Mesendoderm (in vitro differentiated cells): ENCODE measurements around the gene LRRIQ1. TPM values are rescaled to one million over a fixed set of nuclear protein-coding genes. Genes with fewer than 3 reads are reported as not detected.

ENCODE experiments used
- DNase-seq: peaks from one replicate; pipeline ENCODE4 v3.0.0; 2013
- H2AK5ac ChIP-seq: 2 replicates; pipeline ENCODE4 v1.6.1; 2013; ENCODE audit warnings: low read length, inconsistent platforms
- H2BK120ac ChIP-seq: 2 replicates; pipeline ENCODE4 v1.6.1; 2013; ENCODE audit warnings: low read depth, mild to moderate bottlenecking, low read length, moderate library complexity, mixed read lengths
- H2BK15ac ChIP-seq: replicated peaks from 2 replicates; pipeline ENCODE4 v1.6.1; 2013; ENCODE audit warnings: low read depth, mild to moderate bottlenecking, moderate library complexity
- H2BK5ac ChIP-seq: 2 replicates; pipeline ENCODE4 v1.6.1; 2013; ENCODE audit warnings: low read length, inconsistent platforms
- H3K18ac ChIP-seq: 2 replicates; pipeline ENCODE4 v1.6.1; 2013; ENCODE audit warnings: mild to moderate bottlenecking, low read length, mixed read lengths
- H3K23ac ChIP-seq: one replicate; pipeline ENCODE4 v1.6.1; 2013; ENCODE audit warnings: low read length
- H3K27ac ChIP-seq: 2 replicates; pipeline ENCODE4 v1.5.1; 2013; ENCODE audit warnings: low read depth, mild to moderate bottlenecking, inconsistent platforms, low read length, moderate library complexity
- H3K27me3 ChIP-seq: 2 replicates; pipeline ENCODE4 v1.6.1; 2013; ENCODE audit warnings: low read length, control low read depth, mild to moderate bottlenecking, inconsistent platforms; ENCODE audit not compliant: insufficient read depth, poor library complexity
- H3K36me3 ChIP-seq: 2 replicates; pipeline ENCODE4 v1.6.1; 2013; ENCODE audit warnings: low read length, inconsistent platforms; ENCODE audit not compliant: control insufficient read depth, insufficient read depth
- H3K4ac ChIP-seq: one replicate; pipeline ENCODE4 v1.6.1; 2013; ENCODE audit warnings: low read depth, mild to moderate bottlenecking, low read length, moderate library complexity
- H3K4me1 ChIP-seq: 2 replicates; pipeline ENCODE4 v1.6.1; 2013; ENCODE audit warnings: low read depth, low read length, inconsistent platforms; ENCODE audit not compliant: control insufficient read depth
- H3K4me2 ChIP-seq: 2 replicates; pipeline ENCODE4 v1.6.1; 2013; ENCODE audit warnings: low read length
- H3K4me3 ChIP-seq: 2 replicates; pipeline ENCODE4 v1.5.1; 2013; ENCODE audit warnings: mild to moderate bottlenecking, low read length
- H3K56ac ChIP-seq: one replicate; pipeline ENCODE4 v1.6.1; 2013; ENCODE audit warnings: low read length
- H3K79me1 ChIP-seq: 2 replicates; pipeline ENCODE4 v1.6.1; 2013; ENCODE audit warnings: low read length, inconsistent platforms
- H3K79me2 ChIP-seq: 2 replicates; pipeline ENCODE4 v1.6.1; 2013; ENCODE audit warnings: mild to moderate bottlenecking, low read length; ENCODE audit not compliant: control insufficient read depth, insufficient read depth
- H3K9ac ChIP-seq: 2 replicates; pipeline ENCODE4 v1.6.1; 2013; ENCODE audit warnings: low read length, inconsistent platforms
- H4K5ac ChIP-seq: one replicate; pipeline ENCODE4 v1.6.1; 2013; ENCODE audit warnings: low read length
- H4K8ac ChIP-seq: one replicate; pipeline ENCODE4 v1.6.1; 2013; ENCODE audit warnings: low read depth, mild to moderate bottlenecking, control low read depth, low read length, moderate library complexity
- WGBS: extraction: QIAGEN DNeasy Blood & Tissue Kit; methylation state at CpG from one replicate; pipeline ENCODE4 v1.1.7; 2013; ENCODE audit warnings: low lambda C conversion rate, missing lambda C conversion rate; ENCODE audit not compliant: insufficient coverage; ENCODE audit errors: extremely low coverage; 5-methylcytosine and 5-hydroxymethylcytosine counted together
- polyA plus RNA-seq, 2 experiments: library from polyadenylated mRNA; stranded (reverse); fragments of 200-250 nt; gene quantifications; one replicate each; pipeline ENCODE4 v1.2.3, GENCODE V29; 2013

Gene LRRIQ1
- polyA plus RNA-seq (2013, experiment 1 of 2) = 0.93 TPM
- polyA plus RNA-seq (2013, experiment 2 of 2) = 1.2 TPM

DNA sequence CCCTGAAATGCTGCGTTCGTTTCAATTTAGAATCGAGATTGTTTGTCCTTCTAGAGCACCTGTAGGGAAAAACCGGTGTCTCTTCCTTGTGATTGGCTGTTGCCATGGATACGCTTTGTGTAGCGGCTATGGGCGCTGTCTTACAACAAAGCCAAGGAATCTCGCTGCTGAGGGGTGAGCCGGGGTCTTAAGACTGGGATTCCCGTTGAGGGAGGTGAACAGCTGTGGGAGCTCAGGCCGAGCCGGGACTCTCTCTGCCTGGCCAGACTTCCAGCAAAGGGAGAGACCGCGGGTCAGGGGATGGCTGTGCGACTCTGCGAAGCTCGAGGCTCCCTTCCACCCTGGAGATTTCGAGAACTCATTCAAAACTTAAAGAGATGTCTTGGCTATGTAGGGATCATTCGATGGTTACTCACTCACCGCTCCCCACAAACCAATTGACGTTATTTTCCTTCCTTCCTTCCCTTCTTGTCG is at the start of gene LRRIQ1, which contains the start of gene TSPAN19:
Gene LRRIQ1, plus strand, starts transcription at position 118 of the 474 bp plus-strand sequence. CDS start 1,826 bp downstream, outside the sequence.
Gene TSPAN19, minus strand, starts transcription at position 44 of the 474 bp plus-strand sequence. CDS start 6,331 bp downstream, outside the sequence.
- Histone ChIP-seq H3K4me1 (no peaks in the 10 kb centered on the region), H3K9ac (peak within 1 kb of the TSS; percentile 70), H3K56ac (peak within 1 kb of the TSS; percentile 35), H3K27ac (no peak within 1 kb of the TSS), H3K36me3 (no peaks in the 10 kb centered on the region), H2BK15ac (no peak within 1 kb of the TSS), H3K4me2 (peak within 1 kb of the TSS; percentile 73), H3K4ac (no peak within 1 kb of the TSS), H2AK5ac (no peak within 1 kb of the TSS), H2BK120ac (no peak within 1 kb of the TSS), H3K23ac (no peak within 1 kb of the TSS), H2BK5ac (no peak within 1 kb of the TSS), H3K79me1 (no peaks in the 10 kb centered on the region), H3K4me3 (peak within 1 kb of the TSS; percentile 75), H4K5ac (no peak within 1 kb of the TSS), H3K79me2 (no peaks in the 10 kb centered on the region), H3K27me3 (no peaks in the 10 kb centered on the region), H4K8ac (no peak within 1 kb of the TSS), H3K18ac (no peak within 1 kb of the TSS)
- peak; percentile 98 for DNase-seq
- no CpG with 5 or more reads among the region's 22 CpGs for WGBS

DNA sequence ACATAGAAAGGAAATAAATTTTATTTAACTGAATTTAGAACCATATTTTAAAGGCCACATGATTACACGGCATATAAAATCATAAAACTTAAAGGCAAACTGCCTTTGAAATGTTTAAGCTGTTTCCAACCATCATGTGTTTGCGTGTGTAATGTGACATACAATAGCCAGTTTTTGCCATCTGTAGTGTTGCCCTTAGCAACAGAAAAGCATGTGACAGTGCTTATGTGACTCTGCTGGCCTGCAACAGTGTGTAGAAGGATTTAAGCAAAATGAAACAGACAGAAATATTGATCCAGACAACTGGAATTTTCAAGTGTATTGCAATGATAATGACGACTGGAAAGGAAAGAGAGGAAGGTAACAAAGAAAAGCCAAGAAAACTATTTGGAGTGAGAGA is 49.6 kb upstream of the LRRIQ1 start:
- Histone ChIP-seq H3K18ac (no peak overlapping the region), H3K4me3 (no peak overlapping the region), H2BK5ac (no peak overlapping the region), H3K27ac (no peak overlapping the region), H3K36me3 (no peaks in the 10 kb centered on the region), H3K4me1 (no peaks in the 10 kb centered on the region), H2BK15ac (no peak overlapping the region), H2BK120ac (no peak overlapping the region), H3K9ac (no peak overlapping the region), H4K5ac (no peak overlapping the region), H3K4me2 (no peak overlapping the region), H3K79me2 (no peaks in the 10 kb centered on the region), H3K56ac (no peak overlapping the region), H3K27me3 (no peaks in the 10 kb centered on the region), H3K4ac (no peak overlapping the region), H3K79me1 (no peaks in the 10 kb centered on the region), H4K8ac (no peak overlapping the region), H2AK5ac (no peak overlapping the region), H3K23ac (no peak overlapping the region)
- no peak for DNase-seq
- WGBS = no CpG with 5 or more reads among the region's 3 CpGs

DNA sequence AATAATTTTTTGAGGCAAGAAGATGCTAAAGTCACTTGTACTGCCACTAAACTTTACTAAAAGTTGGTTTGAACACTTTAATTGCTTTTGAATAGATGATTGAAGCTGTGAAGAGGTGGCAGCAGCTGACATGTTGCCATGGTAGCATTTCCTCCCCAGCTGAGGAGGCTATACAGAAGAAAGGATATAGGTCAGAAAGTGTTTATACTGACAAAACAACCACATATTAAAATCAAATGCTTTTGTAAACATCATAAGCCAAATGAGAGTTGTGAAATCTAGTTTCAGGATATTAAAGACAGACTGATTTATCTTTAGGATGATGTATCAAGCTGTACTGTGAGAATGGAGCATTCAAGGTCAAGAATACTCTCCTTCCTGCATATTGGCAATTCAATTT is 41.7 kb upstream of the LRRIQ1 start:
- no peak overlapping the region for H4K8ac ChIP-seq
- H3K18ac ChIP-seq = no peak overlapping the region
- no peak overlapping the region for H2BK5ac ChIP-seq
- no peak overlapping the region for H3K4ac ChIP-seq
- no peaks in the 10 kb centered on the region for H3K79me1 ChIP-seq
- no peak overlapping the region for H3K9ac ChIP-seq
- no peak overlapping the region for H2BK120ac ChIP-seq
- H2AK5ac ChIP-seq = no peak overlapping the region
- no peak overlapping the region for H3K56ac ChIP-seq
- no peak overlapping the region for H3K23ac ChIP-seq
- H3K4me2 ChIP-seq = no peak overlapping the region
- no peak for DNase-seq
- no peak overlapping the region for H3K27ac ChIP-seq
- H3K36me3 ChIP-seq = no peaks in the 10 kb centered on the region
- H3K27me3 ChIP-seq = no peaks in the 10 kb centered on the region
- H3K4me3 ChIP-seq = no peak overlapping the region
- no peak overlapping the region for H2BK15ac ChIP-seq
- H4K5ac ChIP-seq = no peak overlapping the region
- H3K4me1 ChIP-seq = no peaks in the 10 kb centered on the region
- no peaks in the 10 kb centered on the region for H3K79me2 ChIP-seq

DNA sequence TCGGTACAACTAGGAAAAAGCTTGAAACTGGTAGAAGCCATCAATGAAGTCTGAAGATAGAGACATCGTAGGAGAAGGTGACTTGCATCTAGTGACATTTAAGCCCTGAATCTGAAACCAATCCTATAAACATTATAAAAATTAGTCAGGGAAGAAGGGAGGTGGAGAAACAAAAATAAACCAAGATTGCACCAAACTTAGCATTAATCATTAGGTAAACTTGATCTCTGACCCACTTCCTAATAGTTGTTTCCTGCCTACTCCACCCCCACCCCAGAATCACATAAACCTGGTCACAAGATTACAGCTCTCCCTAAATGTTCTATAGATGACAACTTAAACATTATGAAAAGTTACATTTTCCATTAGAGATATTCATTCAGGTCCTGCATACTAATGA is 40.5 kb upstream of the LRRIQ1 start:
- Histone ChIP-seq H3K27me3 (no peaks in the 10 kb centered on the region), H3K9ac (no peak overlapping the region), H3K4me1 (no peaks in the 10 kb centered on the region), H3K56ac (no peak overlapping the region), H2BK120ac (no peak overlapping the region), H3K4ac (no peak overlapping the region), H2BK15ac (no peak overlapping the region), H3K4me3 (no peak overlapping the region), H3K4me2 (no peak overlapping the region), H3K79me2 (no peaks in the 10 kb centered on the region), H2AK5ac (no peak overlapping the region), H3K27ac (no peak overlapping the region), H4K8ac (no peak overlapping the region), H2BK5ac (no peak overlapping the region), H3K79me1 (no peaks in the 10 kb centered on the region), H4K5ac (no peak overlapping the region), H3K18ac (no peak overlapping the region), H3K36me3 (no peaks in the 10 kb centered on the region), H3K23ac (no peak overlapping the region)
- DNase-seq = no peak
- WGBS = no CpG with 5 or more reads among the region's 2 CpGs

- DNase-seq = no peak
- Histone ChIP-seq H3K4me3 (no peak overlapping the region), H3K27ac (no peak overlapping the region), H3K79me1 (no peaks in the 10 kb centered on the region), H3K79me2 (no peaks in the 10 kb centered on the region), H2BK120ac (no peak overlapping the region), H3K4me2 (no peak overlapping the region), H2AK5ac (no peak overlapping the region), H3K36me3 (no peaks in the 10 kb centered on the region), H3K27me3 (no peaks in the 10 kb centered on the region), H3K9ac (no peak overlapping the region), H3K4ac (no peak overlapping the region), H3K23ac (no peak overlapping the region), H3K56ac (no peak overlapping the region), H3K4me1 (no peaks in the 10 kb centered on the region), H3K18ac (no peak overlapping the region), H4K5ac (no peak overlapping the region), H2BK5ac (no peak overlapping the region), H4K8ac (no peak overlapping the region), H2BK15ac (no peak overlapping the region)
- WGBS = no CpG with 5 or more reads among the region's 1 CpG
Observed at GRCh38 chr12:84996759-84997158, 39.4 kb upstream of the LRRIQ1 start.

GRCh38 chr12:84998341-84998740 is 37.8 kb upstream of the LRRIQ1 start:
- H3K4ac ChIP-seq = no peak overlapping the region
- H3K36me3 ChIP-seq = no peaks in the 10 kb centered on the region
- no peak overlapping the region for H2BK5ac ChIP-seq
- H2BK15ac ChIP-seq = no peak overlapping the region
- H2BK120ac ChIP-seq = no peak overlapping the region
- H3K79me1 ChIP-seq = no peaks in the 10 kb centered on the region
- H3K4me1 ChIP-seq = no peaks in the 10 kb centered on the region
- no peak overlapping the region for H3K56ac ChIP-seq
- H3K9ac ChIP-seq = no peak overlapping the region
- no peak for DNase-seq
- H3K79me2 ChIP-seq = no peaks in the 10 kb centered on the region
- no peak overlapping the region for H3K18ac ChIP-seq
- no peak overlapping the region for H3K4me3 ChIP-seq
- H3K23ac ChIP-seq = no peak overlapping the region
- H4K5ac ChIP-seq = no peak overlapping the region
- H3K27ac ChIP-seq = no peak overlapping the region
- no peak overlapping the region for H4K8ac ChIP-seq
- H3K4me2 ChIP-seq = no peak overlapping the region
- no peak overlapping the region for H2AK5ac ChIP-seq
- H3K27me3 ChIP-seq = no peaks in the 10 kb centered on the region
